ENCODE results near the gene G6PC1. TPM values are rescaled to one million over a fixed set of nuclear protein-coding genes. Genes with fewer than 3 reads are reported as not detected.

The G6PC1 gene
- total and polyA plus RNA-seq, 2 of the 13 experiments (the other 11 are each of a cell fraction or from before 2014, with no cell fraction given): 1.7 to 37.9 TPM

- peak; percentile 66; the same call in 1 of the 2 replicates for TF ChIP-seq TBX2 (CRISPR knock-in tag; IDR thresholded peaks at IDR 0.05; ENCODE audit: borderline replicate concordance)
- TF ChIP-seq TFE3 (CRISPR knock-in tag; IDR thresholded peaks at IDR 0.05): no peak; the same call in 1 of the 2 replicates
- TF ChIP-seq HMG20A (CRISPR knock-in tag; IDR thresholded peaks at IDR 0.05; ENCODE audit: borderline replicate concordance): peak; percentile 61; the same call in 1 of the 2 replicates
- TF ChIP-seq ZNF644 (CRISPR knock-in tag; IDR thresholded peaks at IDR 0.05; ENCODE audit: low read depth): no peak
- TF ChIP-seq AKAP8 (CRISPR knock-in tag; IDR thresholded peaks at IDR 0.05): no peak
- no peak for TF ChIP-seq HINFP (CRISPR knock-in tag; IDR thresholded peaks at IDR 0.05; ENCODE audit: low read depth)
- TF ChIP-seq HNRNPH1 (optimal IDR thresholded peaks at IDR 0.05; ENCODE audit: low read depth, low read length): no peak
- peak in 1 of 2 experiments; percentile 77; a peak in 2 of 4 replicates for TF ChIP-seq EP300 (IDR thresholded peaks at IDR 0.05; ENCODE audit: low read depth in 2 of 2, low read length in 2 of 2)
- no peak; the same call in 1 of the 2 replicates for TF ChIP-seq EP300 (CRISPR knock-in tag; IDR thresholded peaks at IDR 0.05; ENCODE audit: borderline replicate concordance)
- TF ChIP-seq MED1 (CRISPR knock-in tag; IDR thresholded peaks at IDR 0.05): peak; percentile 48
- no peak for TF ChIP-seq SOX6 (IDR thresholded peaks at IDR 0.05)
- peak; percentile 60; the same call in 1 of the 2 replicates for TF ChIP-seq SOX6 (CRISPR knock-in tag; IDR thresholded peaks at IDR 0.05)
- TF ChIP-seq ZNF260 (CRISPR knock-in tag; IDR thresholded peaks at IDR 0.05; ENCODE audit: borderline replicate concordance, low read depth): no peak
- no peak for TF ChIP-seq ZBTB1 (CRISPR knock-in tag; IDR thresholded peaks at IDR 0.05; ENCODE audit: borderline replicate concordance)
- no peak for TF ChIP-seq TIGD3 (CRISPR knock-in tag; IDR thresholded peaks at IDR 0.05; ENCODE audit: borderline replicate concordance)
- no peak for TF ChIP-seq ZNF441 (CRISPR knock-in tag; IDR thresholded peaks at IDR 0.05; ENCODE audit: borderline replicate concordance)
- peak; percentile 64; the same call in 1 of the 2 replicates for TF ChIP-seq ZNF614 (CRISPR knock-in tag; IDR thresholded peaks at IDR 0.05; ENCODE audit: borderline replicate concordance)
- TF ChIP-seq FOXO1 (CRISPR knock-in tag; IDR thresholded peaks at IDR 0.05): peak; percentile 75; the same call in 1 of the 2 replicates
- TF ChIP-seq ZNF512 (CRISPR knock-in tag; IDR thresholded peaks at IDR 0.05): no peak
- TF ChIP-seq ARID5B (CRISPR knock-in tag; IDR thresholded peaks at IDR 0.05): peak; percentile 92
Measured at GRCh38 chr17:42918902-42919521, 18.4 kb downstream of the G6PC1 start (continued).

Measured in HepG2 (cell line).